ENCODE measurements around the gene ELOVL2.

DNA sequence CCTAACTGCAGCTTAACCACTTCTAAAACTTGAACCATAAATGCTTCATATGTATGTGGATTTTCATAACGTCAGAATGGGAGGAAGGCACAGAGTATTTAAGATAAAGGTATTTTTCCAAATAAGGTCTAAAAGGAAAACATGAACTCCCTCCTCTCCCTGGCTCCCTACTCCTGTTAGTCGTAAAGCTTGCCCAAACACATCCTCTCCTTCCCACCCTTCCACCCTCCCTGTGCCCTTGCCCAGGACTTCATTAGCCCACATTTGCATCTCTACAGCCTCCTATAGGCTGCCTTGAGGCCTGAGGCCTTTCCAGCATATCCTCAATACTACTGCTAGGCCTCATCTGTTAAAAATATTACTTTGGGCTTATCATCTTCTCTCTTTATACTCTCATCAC is 32.4 kb upstream of the ELOVL2 start:
- TF ChIP-seq, protein P1, sequence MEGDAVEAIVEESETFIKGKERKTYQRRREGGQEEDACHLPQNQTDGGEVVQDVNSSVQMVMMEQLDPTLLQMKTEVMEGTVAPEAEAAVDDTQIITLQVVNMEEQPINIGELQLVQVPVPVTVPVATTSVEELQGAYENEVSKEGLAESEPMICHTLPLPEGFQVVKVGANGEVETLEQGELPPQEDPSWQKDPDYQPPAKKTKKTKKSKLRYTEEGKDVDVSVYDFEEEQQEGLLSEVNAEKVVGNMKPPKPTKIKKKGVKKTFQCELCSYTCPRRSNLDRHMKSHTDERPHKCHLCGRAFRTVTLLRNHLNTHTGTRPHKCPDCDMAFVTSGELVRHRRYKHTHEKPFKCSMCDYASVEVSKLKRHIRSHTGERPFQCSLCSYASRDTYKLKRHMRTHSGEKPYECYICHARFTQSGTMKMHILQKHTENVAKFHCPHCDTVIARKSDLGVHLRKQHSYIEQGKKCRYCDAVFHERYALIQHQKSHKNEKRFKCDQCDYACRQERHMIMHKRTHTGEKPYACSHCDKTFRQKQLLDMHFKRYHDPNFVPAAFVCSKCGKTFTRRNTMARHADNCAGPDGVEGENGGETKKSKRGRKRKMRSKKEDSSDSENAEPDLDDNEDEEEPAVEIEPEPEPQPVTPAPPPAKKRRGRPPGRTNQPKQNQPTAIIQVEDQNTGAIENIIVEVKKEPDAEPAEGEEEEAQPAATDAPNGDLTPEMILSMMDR (IDR thresholded peaks at IDR 0.05) = no peak
- TF ChIP-seq POLR2A (IDR thresholded peaks at IDR 0.05) = no peak

Data from transverse colon (tissue), 3 donors.